ENCODE data around the gene HSPA12B. TPM values are rescaled to one million over a fixed set of nuclear protein-coding genes. Genes with fewer than 3 reads are reported as not detected.

The HSPA12B gene
- total and polyA plus RNA-seq, 2 donors from 2014 or later, result 8.7 to 18.9 TPM

DNA sequence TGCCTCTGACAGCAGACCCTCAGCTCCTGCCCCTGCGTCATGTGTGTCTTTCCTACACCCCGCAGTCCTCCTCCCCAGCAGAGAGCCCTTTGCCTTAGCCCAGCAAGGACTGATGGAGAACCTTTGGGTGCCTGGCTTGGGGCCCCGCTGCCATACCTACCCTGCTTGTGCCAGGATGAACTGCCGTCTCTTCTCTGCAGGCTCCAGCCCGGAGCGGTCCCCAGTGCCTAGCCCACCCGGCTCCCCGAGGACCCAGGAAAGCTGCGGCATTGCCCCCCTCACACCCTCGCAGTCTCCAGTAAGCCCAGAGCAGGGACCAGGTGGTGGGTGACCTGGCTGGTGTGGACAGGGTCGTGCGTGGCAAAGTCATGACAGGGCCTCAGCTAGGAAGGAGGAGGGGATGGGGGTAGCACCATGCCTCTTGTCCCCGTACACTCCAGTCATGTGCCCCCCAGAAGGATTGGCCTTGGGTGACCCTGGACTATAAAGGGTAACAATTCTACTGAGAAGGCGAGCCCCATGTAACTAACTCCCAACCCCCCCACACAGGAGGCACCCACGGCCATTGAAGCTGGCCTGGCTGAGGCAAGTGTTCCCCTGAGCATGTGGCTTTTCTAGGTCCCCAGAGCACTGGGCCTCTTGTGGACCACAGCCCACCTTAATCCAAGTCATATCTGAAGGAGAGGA is 8.3 kb downstream of the HSPA12B start:
- Histone ChIP-seq H3K9me3 (ENCODE audit: control insufficient read depth in 2 of 3, insufficient read depth in 1 of 3, low read length in 3 of 3) (no peaks in the 10 kb centered on the region), H3K4me3 (ENCODE audit: low read length in 3 of 3) (no peak overlapping the region), H3K9ac (ENCODE audit: low read length in 3 of 3) (no peak overlapping the region), H3K27ac (ENCODE audit: low read depth in 2 of 2, low read length in 2 of 2) (no peak overlapping the region), H3K27me3 (ENCODE audit: control insufficient read depth, insufficient read depth, low read length) (no peaks in the 10 kb centered on the region), H3K4me1 (ENCODE audit: control insufficient read depth in 2 of 3, insufficient read depth in 2 of 3, low read depth in 1 of 3, low read length in 3 of 3) (peaks cover 0 to 12% (median 0%) of the 10 kb centered on the region in 3 donors), H3K36me3 (ENCODE audit: control insufficient read depth in 2 of 3, insufficient read depth in 3 of 3, low read length in 3 of 3) (no peaks in the 10 kb centered on the region)
- TF ChIP-seq, protein P1, sequence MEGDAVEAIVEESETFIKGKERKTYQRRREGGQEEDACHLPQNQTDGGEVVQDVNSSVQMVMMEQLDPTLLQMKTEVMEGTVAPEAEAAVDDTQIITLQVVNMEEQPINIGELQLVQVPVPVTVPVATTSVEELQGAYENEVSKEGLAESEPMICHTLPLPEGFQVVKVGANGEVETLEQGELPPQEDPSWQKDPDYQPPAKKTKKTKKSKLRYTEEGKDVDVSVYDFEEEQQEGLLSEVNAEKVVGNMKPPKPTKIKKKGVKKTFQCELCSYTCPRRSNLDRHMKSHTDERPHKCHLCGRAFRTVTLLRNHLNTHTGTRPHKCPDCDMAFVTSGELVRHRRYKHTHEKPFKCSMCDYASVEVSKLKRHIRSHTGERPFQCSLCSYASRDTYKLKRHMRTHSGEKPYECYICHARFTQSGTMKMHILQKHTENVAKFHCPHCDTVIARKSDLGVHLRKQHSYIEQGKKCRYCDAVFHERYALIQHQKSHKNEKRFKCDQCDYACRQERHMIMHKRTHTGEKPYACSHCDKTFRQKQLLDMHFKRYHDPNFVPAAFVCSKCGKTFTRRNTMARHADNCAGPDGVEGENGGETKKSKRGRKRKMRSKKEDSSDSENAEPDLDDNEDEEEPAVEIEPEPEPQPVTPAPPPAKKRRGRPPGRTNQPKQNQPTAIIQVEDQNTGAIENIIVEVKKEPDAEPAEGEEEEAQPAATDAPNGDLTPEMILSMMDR (IDR thresholded peaks at IDR 0.05; ENCODE audit: borderline replicate concordance, extremely low read depth, insufficient read depth), result no peak
- intact Hi-C loops (cut with DNase I), result no loop called here
- no peak for FAIRE-seq
- DNase-seq, result peak in 1 of 5 donors; percentile 47

DNA sequence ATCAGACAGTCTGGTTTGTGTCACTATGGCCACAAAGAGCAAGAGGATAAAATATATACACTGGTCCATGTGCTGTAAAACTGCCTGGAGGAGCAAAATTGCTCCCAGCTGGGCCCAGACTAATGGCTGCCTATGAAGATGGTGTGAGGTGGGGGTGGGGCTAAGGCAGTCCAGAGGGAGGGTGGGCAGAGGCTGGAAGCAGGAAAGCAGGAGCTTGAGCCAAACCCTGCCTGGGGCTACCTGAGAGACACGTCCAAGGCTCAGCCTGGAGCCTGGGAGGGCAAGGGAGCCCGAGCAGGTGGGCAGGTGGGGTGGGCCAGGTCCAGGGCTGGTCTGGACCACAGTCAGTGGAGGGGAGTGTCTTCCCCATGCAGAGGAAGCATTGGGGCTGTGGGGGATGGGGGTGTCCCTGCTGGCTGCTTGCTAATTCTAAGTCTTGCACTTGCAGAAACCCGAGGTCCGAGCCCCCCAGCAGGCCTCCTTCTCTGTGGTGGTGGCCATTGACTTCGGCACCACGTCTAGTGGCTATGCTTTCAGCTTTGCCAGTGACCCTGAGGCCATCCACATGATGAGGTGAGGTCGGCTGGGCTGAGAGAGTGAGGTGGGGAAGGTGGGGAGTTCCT is 9.5 kb downstream of the HSPA12B start:
- TF ChIP-seq, protein P1 (IDR thresholded peaks at IDR 0.05; ENCODE audit: borderline replicate concordance, extremely low read depth, insufficient read depth), result no peak
- H3K4me1 ChIP-seq (ENCODE audit: control insufficient read depth in 2 of 3, insufficient read depth in 2 of 3, low read depth in 1 of 3, low read length in 3 of 3), result peaks cover 0 to 12% (median 0%) of the 10 kb centered on the region in 3 donors
- H3K27me3 ChIP-seq (ENCODE audit: control insufficient read depth, insufficient read depth, low read length), result no peaks in the 10 kb centered on the region
- H3K27ac ChIP-seq (ENCODE audit: low read depth in 2 of 2, low read length in 2 of 2), result no peak overlapping the region
- no peaks in the 10 kb centered on the region for H3K36me3 ChIP-seq (ENCODE audit: control insufficient read depth in 2 of 3, insufficient read depth in 3 of 3, low read length in 3 of 3)
- no peak overlapping the region for H3K9ac ChIP-seq (ENCODE audit: low read length in 3 of 3)
- DNase-seq, result peak in 4 of 5 donors; percentile 33 to 81 (median 59)
- H3K9me3 ChIP-seq (ENCODE audit: control insufficient read depth in 2 of 3, insufficient read depth in 1 of 3, low read length in 3 of 3), result no peaks in the 10 kb centered on the region
- no peak for FAIRE-seq
- no peak overlapping the region for H3K4me3 ChIP-seq (ENCODE audit: low read length in 3 of 3)
- intact Hi-C loops (cut with DNase I), result no loop called here

DNA sequence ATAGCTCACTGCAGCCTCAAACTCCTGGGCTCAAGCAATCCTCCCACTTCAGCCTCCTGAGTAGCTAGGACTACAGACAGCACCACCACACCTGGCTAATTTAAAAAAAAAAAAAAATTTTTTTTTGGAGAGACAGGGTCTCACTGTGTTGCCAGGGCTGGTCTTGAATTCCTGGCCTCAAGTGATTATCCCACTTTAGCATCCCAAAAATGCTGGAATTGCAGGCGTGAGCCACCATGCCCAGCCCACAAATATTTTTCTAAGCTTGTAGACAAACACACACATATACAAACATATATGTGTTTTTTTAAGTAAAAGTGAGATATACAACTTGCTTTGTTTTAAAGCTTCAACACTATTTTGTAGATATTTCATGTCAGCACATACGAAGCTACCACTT is 10.8 kb downstream of the HSPA12B start:
- no peak for FAIRE-seq
- H3K9ac ChIP-seq (ENCODE audit: low read length in 3 of 3), result no peak overlapping the region
- H3K27me3 ChIP-seq (ENCODE audit: control insufficient read depth, insufficient read depth, low read length), result no peaks in the 10 kb centered on the region
- no peaks in the 10 kb centered on the region for H3K36me3 ChIP-seq (ENCODE audit: control insufficient read depth in 2 of 3, insufficient read depth in 3 of 3, low read length in 3 of 3)
- intact Hi-C loops (cut with DNase I), result no loop called here
- H3K4me3 ChIP-seq (ENCODE audit: low read length in 3 of 3), result no peak overlapping the region
- no peaks in the 10 kb centered on the region for H3K9me3 ChIP-seq (ENCODE audit: control insufficient read depth in 2 of 3, insufficient read depth in 1 of 3, low read length in 3 of 3)
- H3K27ac ChIP-seq (ENCODE audit: low read depth in 2 of 2, low read length in 2 of 2), result no peak overlapping the region
- H3K4me1 ChIP-seq (ENCODE audit: control insufficient read depth in 2 of 3, insufficient read depth in 2 of 3, low read depth in 1 of 3, low read length in 3 of 3), result peaks cover 0 to 12% (median 0%) of the 10 kb centered on the region in 3 donors
- no peak for DNase-seq
- TF ChIP-seq, protein P1 (IDR thresholded peaks at IDR 0.05; ENCODE audit: borderline replicate concordance, extremely low read depth, insufficient read depth), result no peak

Data from kidney (tissue), 14 donors.